Measurements from ENCODE around the gene KCNJ1. TPM values are rescaled to one million over a fixed set of nuclear protein-coding genes. Genes with fewer than 3 reads are reported as not detected.

KCNJ1 gene
- total and polyA plus RNA-seq, 8 donors = 0.09 to 0.83 (median 0.38) TPM; not detected in 2

Other genes with a start within 250 kb of the KCNJ1 start
- gene FLI1, start 173.2 kb downstream of the KCNJ1 start, total RNA-seq = 10 to 100 TPM; 27.4 to 53.8 TPM
- gene FLI1, start 173.2 kb downstream of the KCNJ1 start, polyA plus RNA-seq (ENCODE audit: insufficient read length in 6 of 6) = 10 to 100 TPM; 37.8 to 52.1 (median 39.6) TPM
- 1 to 10 TPM; 3.8 to 5.0 TPM for gene KCNJ5, start 24.1 kb upstream of the KCNJ1 start, total RNA-seq
- 10 to 100 TPM in 5 of 6 donors, 1 to 10 TPM in 1; 6.3 to 15.6 (median 11.6) TPM for gene KCNJ5, start 24.1 kb upstream of the KCNJ1 start, polyA plus RNA-seq (ENCODE audit: insufficient read length in 6 of 6)
- gene TP53AIP1, start 75.6 kb upstream of the KCNJ1 start, total RNA-seq = under 1 TPM in 1 of 2 donors, not detected in 1; 0.39 TPM
- gene TP53AIP1, start 75.6 kb upstream of the KCNJ1 start, polyA plus RNA-seq (ENCODE audit: insufficient read length in 6 of 6) = 1 to 10 TPM in 1 of 6 donors, under 1 TPM in 5; 0.31 to 1.4 (median 0.66) TPM

Measured in left lung (tissue), 8 donors.